Lower leg skin (tissue), 3 donors: ENCODE measurements around the gene ILDR1.

ENCODE experiments used
- POLR2A ChIP-seq, 2 donors: fragments of 450-650 bp; IDR thresholded peaks; one replicate each; pipeline ENCODE4 v1.6.1; 2016 to 2017; ENCODE audit warnings: antibody characterized with exemption in 2 of 2, mild to moderate bottlenecking in 1 of 2, moderate library complexity in 1 of 2
- TF ChIP-seq, protein P1 (sequence below), 3 donors: fragments of 450-650 bp; IDR thresholded peaks; one replicate each; pipeline ENCODE4 v1.5.1; 2016; ENCODE audit warnings: antibody characterized with exemption in 3 of 3, mild to moderate bottlenecking in 3 of 3, moderate library complexity in 2 of 3

GRCh38 chr3:122021037-122021436, 1.0 kb downstream of the ILDR1 start:
- TF ChIP-seq, protein P1, sequence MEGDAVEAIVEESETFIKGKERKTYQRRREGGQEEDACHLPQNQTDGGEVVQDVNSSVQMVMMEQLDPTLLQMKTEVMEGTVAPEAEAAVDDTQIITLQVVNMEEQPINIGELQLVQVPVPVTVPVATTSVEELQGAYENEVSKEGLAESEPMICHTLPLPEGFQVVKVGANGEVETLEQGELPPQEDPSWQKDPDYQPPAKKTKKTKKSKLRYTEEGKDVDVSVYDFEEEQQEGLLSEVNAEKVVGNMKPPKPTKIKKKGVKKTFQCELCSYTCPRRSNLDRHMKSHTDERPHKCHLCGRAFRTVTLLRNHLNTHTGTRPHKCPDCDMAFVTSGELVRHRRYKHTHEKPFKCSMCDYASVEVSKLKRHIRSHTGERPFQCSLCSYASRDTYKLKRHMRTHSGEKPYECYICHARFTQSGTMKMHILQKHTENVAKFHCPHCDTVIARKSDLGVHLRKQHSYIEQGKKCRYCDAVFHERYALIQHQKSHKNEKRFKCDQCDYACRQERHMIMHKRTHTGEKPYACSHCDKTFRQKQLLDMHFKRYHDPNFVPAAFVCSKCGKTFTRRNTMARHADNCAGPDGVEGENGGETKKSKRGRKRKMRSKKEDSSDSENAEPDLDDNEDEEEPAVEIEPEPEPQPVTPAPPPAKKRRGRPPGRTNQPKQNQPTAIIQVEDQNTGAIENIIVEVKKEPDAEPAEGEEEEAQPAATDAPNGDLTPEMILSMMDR (IDR thresholded peaks at IDR 0.05): no peak
- TF ChIP-seq POLR2A (IDR thresholded peaks at IDR 0.05): no peak
